ENCODE results near the gene STING1. TPM values are rescaled to one million over a fixed set of nuclear protein-coding genes. Genes with fewer than 3 reads are reported as not detected.

Gene STING1
- polyA plus RNA-seq, 1 of the 3 experiments (the other 2 are of a cell fraction), result 98.4 TPM

GRCh38 chr5:139435676-139436075 lies 46.9 kb downstream of the STING1 start:
- H3K4me2 ChIP-seq, result no peak overlapping the region
- no peaks in the 10 kb centered on the region for H3F3A ChIP-seq (replicated peaks; ENCODE audit: insufficient read depth)
- POLR2A ChIA-PET, result no interaction called here

More at GRCh38 chr5:139435676-139436075, 46.9 kb downstream of the STING1 start:
- Histone ChIP-seq H3K4me3 (ENCODE audit: low read depth in 2 of 2, low read length in 1 of 2) (no peak overlapping the region), H3K36me3 (replicated peaks in 1 of 2; ENCODE audit: control insufficient read depth in 1 of 2, insufficient read depth in 2 of 2, low read length in 1 of 2) (peaks cover 0 to 19% of the 10 kb centered on the region in 2 experiments), H3K9me3 (no peaks in the 10 kb centered on the region), H4K20me1 (ENCODE audit: insufficient read depth) (no peaks in the 10 kb centered on the region), H3K27me3 (ENCODE audit: insufficient read depth) (no peaks in the 10 kb centered on the region), H2AFZ (ENCODE audit: low read depth) (no peak overlapping the region), H3K9me2 (no peaks in the 10 kb centered on the region), H3K9ac (no peak overlapping the region), H3K27ac (ENCODE audit: low read depth in 2 of 2, low read length in 1 of 2) (no peak overlapping the region), H3K79me2 (ENCODE audit: insufficient read depth) (no peaks in the 10 kb centered on the region), H3K4me1 (ENCODE audit: control insufficient read depth in 1 of 2, insufficient read depth in 2 of 2, low read depth in 1 of 2, low read length in 1 of 2) (peaks cover 4 to 10% of the 10 kb centered on the region in 2 experiments; a peak in 2 of 4 replicates)
- CTCF ChIA-PET, result interaction anchor here (2.9 to 3.1 kb wide), 2 partner anchors 13 to 78 kb away, joined by 16 to 22 read pairs; no protein-coding TSS in a partner anchor
- no peak for DNase-seq
- TF ChIP-seq MXI1 (IDR thresholded peaks at IDR 0.05; ENCODE audit: low read depth, low read length) (no peak), USF2 (IDR thresholded peaks at IDR 0.05; ENCODE audit: borderline replicate concordance, low read depth, low read length) (no peak), GABPA (IDR thresholded peaks at IDR 0.05; ENCODE audit: low read depth) (no peak), TAF1 (IDR thresholded peaks at IDR 0.05; ENCODE audit: borderline replicate concordance, low read depth, low read length) (no peak), ELF1 (IDR thresholded peaks at IDR 0.05) (no peak), NFIC (IDR thresholded peaks at IDR 0.05; ENCODE audit: borderline replicate concordance) (no peak), FOSL2 (IDR thresholded peaks at IDR 0.05; ENCODE audit: borderline replicate concordance, low read depth) (no peak), SMC3 (IDR thresholded peaks at IDR 0.05; ENCODE audit: low read depth, low read length) (no peak), FOXM1 (IDR thresholded peaks at IDR 0.05; ENCODE audit: low read depth) (no peak), GATA2 (CRISPR knock-in tag; IDR thresholded peaks at IDR 0.05) (no peak), RXRA (IDR thresholded peaks at IDR 0.05; ENCODE audit: borderline replicate concordance, low read depth) (no peak), RCOR1 (IDR thresholded peaks at IDR 0.05; ENCODE audit: low read length) (no peak), SIN3A (IDR thresholded peaks at IDR 0.05; ENCODE audit: borderline replicate concordance, low read depth, low read length) (no peak), MAX (IDR thresholded peaks at IDR 0.05; ENCODE audit: low read depth) (no peak), REST (IDR thresholded peaks at IDR 0.05; ENCODE audit: low read depth, low read length) (no peak), EP300 (IDR thresholded peaks at IDR 0.05; ENCODE audit: borderline replicate concordance in 1 of 2, low read depth in 1 of 2, low read length in 1 of 2) (no peak), EZH2phosphoT487 (IDR thresholded peaks at IDR 0.05; ENCODE audit: borderline replicate concordance, low read depth) (no peak), TEAD4 (IDR thresholded peaks at IDR 0.05; ENCODE audit: borderline replicate concordance, insufficient read depth) (no peak), RAD21 (IDR thresholded peaks at IDR 0.05; ENCODE audit: low read length) (no peak)
- WGBS (ENCODE audit: low lambda C conversion rate), result 89% methylated on average over 3 of the region's 3 CpGs
